ENCODE results near the gene BIVM. TPM values are rescaled to one million over a fixed set of nuclear protein-coding genes. Genes with fewer than 3 reads are reported as not detected.
A peak's percentile ranks its signal among the peaks of the same experiment; 100 is the strongest.

The BIVM gene
- total RNA-seq, 2 donors from 2014 or later = 20.2 to 38.9 TPM

- Histone ChIP-seq H3K4me3 (no peak overlapping the region), H3K27ac (peak overlapping the region in 1 of 2 donors; percentile 26), H3K4me1 (peaks cover 0 to 6% of the 10 kb centered on the region in 2 donors), H3K9me3 (no peaks in the 10 kb centered on the region), H3K36me3 (peaks cover 61% of the 10 kb centered on the region), H3K27me3 (no peaks in the 10 kb centered on the region)
- DNase-seq (ENCODE audit: low spot score) = no peak
- TF ChIP-seq, protein P1, sequence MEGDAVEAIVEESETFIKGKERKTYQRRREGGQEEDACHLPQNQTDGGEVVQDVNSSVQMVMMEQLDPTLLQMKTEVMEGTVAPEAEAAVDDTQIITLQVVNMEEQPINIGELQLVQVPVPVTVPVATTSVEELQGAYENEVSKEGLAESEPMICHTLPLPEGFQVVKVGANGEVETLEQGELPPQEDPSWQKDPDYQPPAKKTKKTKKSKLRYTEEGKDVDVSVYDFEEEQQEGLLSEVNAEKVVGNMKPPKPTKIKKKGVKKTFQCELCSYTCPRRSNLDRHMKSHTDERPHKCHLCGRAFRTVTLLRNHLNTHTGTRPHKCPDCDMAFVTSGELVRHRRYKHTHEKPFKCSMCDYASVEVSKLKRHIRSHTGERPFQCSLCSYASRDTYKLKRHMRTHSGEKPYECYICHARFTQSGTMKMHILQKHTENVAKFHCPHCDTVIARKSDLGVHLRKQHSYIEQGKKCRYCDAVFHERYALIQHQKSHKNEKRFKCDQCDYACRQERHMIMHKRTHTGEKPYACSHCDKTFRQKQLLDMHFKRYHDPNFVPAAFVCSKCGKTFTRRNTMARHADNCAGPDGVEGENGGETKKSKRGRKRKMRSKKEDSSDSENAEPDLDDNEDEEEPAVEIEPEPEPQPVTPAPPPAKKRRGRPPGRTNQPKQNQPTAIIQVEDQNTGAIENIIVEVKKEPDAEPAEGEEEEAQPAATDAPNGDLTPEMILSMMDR (IDR thresholded peaks at IDR 0.05) = peak; percentile 64 to 87
Observed at GRCh38 chr13:102870677-102871415, 71.9 kb downstream of the BIVM start.

DNA sequence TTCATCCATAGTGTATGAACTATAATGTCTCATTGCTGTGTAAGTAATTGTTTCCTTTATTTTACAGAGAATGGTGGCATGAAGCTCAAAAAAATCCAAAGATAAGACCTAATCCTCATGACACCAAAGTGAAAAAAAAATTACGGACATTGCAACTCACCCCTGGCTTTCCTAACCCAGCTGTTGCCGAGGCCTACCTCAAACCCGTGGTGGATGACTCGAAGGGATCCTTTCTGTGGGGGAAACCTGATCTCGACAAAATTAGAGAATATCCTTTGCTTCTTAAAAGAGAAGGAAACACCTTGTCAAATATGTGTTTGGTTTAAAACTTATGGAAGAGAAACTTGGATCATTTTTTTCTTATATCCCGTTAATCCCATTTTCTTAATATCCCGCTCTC is 73.2 kb downstream of the BIVM start:
- Histone ChIP-seq H3K36me3 (peaks cover 55% of the 10 kb centered on the region), H3K27ac (no peak overlapping the region), H3K4me3 (no peak overlapping the region), H3K4me1 (peaks cover 0 to 6% of the 10 kb centered on the region in 2 donors), H3K27me3 (no peaks in the 10 kb centered on the region), H3K9me3 (no peaks in the 10 kb centered on the region)
- TF ChIP-seq, protein P1 (IDR thresholded peaks at IDR 0.05) = no peak
- DNase-seq (ENCODE audit: low spot score) = no peak

- peaks cover 51% of the 10 kb centered on the region for H3K36me3 ChIP-seq
- H3K4me1 ChIP-seq = peaks cover 0 to 6% of the 10 kb centered on the region in 2 donors
- TF ChIP-seq, protein P1 (IDR thresholded peaks at IDR 0.05) = no peak
Observed at GRCh38 chr13:102872531-102872930, 73.6 kb downstream of the BIVM start.

DNA sequence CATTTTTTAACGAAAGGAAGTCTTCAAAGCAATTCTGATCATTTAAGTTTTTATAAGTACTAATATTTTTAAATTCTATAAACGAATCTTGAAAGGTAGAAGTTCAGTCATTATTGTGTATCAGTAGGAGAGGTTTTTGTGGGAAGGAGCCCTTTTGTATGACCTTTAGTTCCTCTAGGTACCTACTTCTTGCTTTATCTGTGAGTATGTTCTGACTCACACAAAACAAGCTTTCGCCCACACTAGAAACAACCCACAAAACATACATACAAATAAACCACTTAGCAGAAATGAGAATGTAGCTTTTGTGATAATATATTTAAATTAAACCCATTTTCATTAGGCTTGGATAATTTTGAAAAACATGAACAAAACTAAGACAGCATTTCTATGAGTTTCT is 74.7 kb downstream of the BIVM start:
- TF ChIP-seq, protein P1 (IDR thresholded peaks at IDR 0.05) = no peak
- Histone ChIP-seq H3K9me3 (no peaks in the 10 kb centered on the region), H3K4me1 (peaks cover 0 to 6% of the 10 kb centered on the region in 2 donors), H3K4me3 (no peak overlapping the region), H3K36me3 (peaks cover 40% of the 10 kb centered on the region), H3K27me3 (no peaks in the 10 kb centered on the region), H3K27ac (no peak overlapping the region)
- DNase-seq (ENCODE audit: low spot score) = no peak

More at GRCh38 chr13:102872531-102872930, 73.6 kb downstream of the BIVM start:
- no peaks in the 10 kb centered on the region for H3K9me3 ChIP-seq
- no peak overlapping the region for H3K27ac ChIP-seq
- no peak overlapping the region for H3K4me3 ChIP-seq
- DNase-seq (ENCODE audit: low spot score) = no peak
- H3K27me3 ChIP-seq = no peaks in the 10 kb centered on the region

DNA sequence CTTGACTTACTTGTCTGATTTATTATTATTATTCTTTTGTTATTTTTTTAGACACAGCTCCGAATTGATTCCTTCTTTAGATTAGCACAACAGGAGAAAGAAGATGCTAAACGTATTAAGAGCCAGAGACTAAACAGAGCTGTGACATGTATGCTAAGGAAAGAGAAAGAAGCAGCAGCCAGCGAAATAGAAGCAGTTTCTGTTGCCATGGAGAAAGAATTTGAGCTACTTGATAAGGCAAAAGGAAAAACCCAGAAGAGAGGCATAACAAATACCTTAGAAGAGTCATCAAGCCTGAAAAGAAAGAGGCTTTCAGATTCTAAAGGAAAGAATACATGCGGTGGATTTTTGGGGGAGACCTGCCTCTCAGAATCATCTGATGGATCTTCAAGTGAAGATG is 76.3 kb downstream of the BIVM start:
- no peak overlapping the region for H3K4me3 ChIP-seq
- no peaks in the 10 kb centered on the region for H3K27me3 ChIP-seq
- no peak overlapping the region for H3K27ac ChIP-seq
- no peak for DNase-seq (ENCODE audit: low spot score)
- peaks cover 0 to 6% of the 10 kb centered on the region in 2 donors for H3K4me1 ChIP-seq
- TF ChIP-seq, protein P1 (IDR thresholded peaks at IDR 0.05) = no peak
- H3K36me3 ChIP-seq = peaks cover 35% of the 10 kb centered on the region
- no peaks in the 10 kb centered on the region for H3K9me3 ChIP-seq
